DOHH2 (cell line): Measurements from ENCODE around the gene STARD10.
A peak's percentile ranks its signal among the peaks of the same experiment; 100 is the strongest.
"Not testable (repeated sequence)": the region's sequence is repeated elsewhere in the genome, so short reads cannot be mapped to it uniquely, and the experiment has no call there.

Experiments
- H3F3A ChIP-seq: fragments of 200-600 bp; sonication (generic), shearing (Covaris generic); 2 replicates; pipeline ENCODE4 v1.6.0; 2016; ENCODE audit warnings: antibody characterized with exemption, mild to moderate bottlenecking; ENCODE audit not compliant: control insufficient read depth, insufficient read depth
- H3K27ac ChIP-seq: fragments of 200-600 bp; sonication (generic); 2 replicates; pipeline ENCODE4 v1.5.1; 2014; ENCODE audit warnings: low read depth, mild to moderate bottlenecking, low read length, moderate library complexity
- H3K27me3 ChIP-seq: fragments of 200-600 bp; sonication (generic); 2 replicates; pipeline ENCODE4 v1.6.1; 2014; ENCODE audit warnings: mild to moderate bottlenecking, low read length, mixed read lengths; ENCODE audit not compliant: control insufficient read depth
- H3K36me3 ChIP-seq: fragments of 200-600 bp; sonication (generic); 2 replicates; pipeline ENCODE4 v1.6.1; 2014; ENCODE audit warnings: mild to moderate bottlenecking, low read length, moderate library complexity, mixed read lengths; ENCODE audit not compliant: control insufficient read depth
- H3K4me1 ChIP-seq: fragments of 200-600 bp; sonication (generic); 2 replicates; pipeline ENCODE4 v1.6.1; 2014; ENCODE audit warnings: mild to moderate bottlenecking, low read length, mixed read lengths; ENCODE audit not compliant: control insufficient read depth
- H3K4me2 ChIP-seq: fragments of 200-600 bp; sonication (generic); 2 replicates; pipeline ENCODE4 v1.6.0; 2014; ENCODE audit warnings: mild to moderate bottlenecking, low read length, moderate library complexity
- H3K4me3 ChIP-seq: fragments of 200-600 bp; sonication (generic); 2 replicates; pipeline ENCODE4 v1.5.1; 2014; ENCODE audit warnings: mild to moderate bottlenecking, low read length, mixed read lengths
- H3K79me2 ChIP-seq: fragments of 200-600 bp; sonication (generic); 2 replicates; pipeline ENCODE4 v1.6.1; 2014; ENCODE audit warnings: mild to moderate bottlenecking, low read length, mixed read lengths; ENCODE audit not compliant: control insufficient read depth
- H3K9me2 ChIP-seq: fragments of 200-600 bp; sonication (generic); replicated peaks from 2 replicates; pipeline ENCODE4 v1.6.1; 2014; ENCODE audit warnings: mild to moderate bottlenecking, low read length, mixed read lengths; ENCODE audit not compliant: control insufficient read depth
- H3K9me3 ChIP-seq: fragments of 200-600 bp; sonication (generic); 2 replicates; pipeline ENCODE4 v1.6.1; 2014; ENCODE audit warnings: antibody characterized with exemption, low read length, mixed read lengths; ENCODE audit not compliant: control insufficient read depth, insufficient read depth
- H4K20me1 ChIP-seq: fragments of 200-600 bp; sonication (generic); 2 replicates; pipeline ENCODE4 v1.6.0; 2014; ENCODE audit warnings: low read depth, mild to moderate bottlenecking, antibody characterized with exemption, low read length, moderate library complexity; ENCODE audit not compliant: control insufficient read depth, insufficient read depth
- EZH2phosphoT487 ChIP-seq: fragments of 200-600 bp; sonication (generic); IDR thresholded peaks from 2 replicates; pipeline ENCODE4 v1.6.1; 2017; ENCODE audit warnings: borderline replicate concordance, mild to moderate bottlenecking, antibody characterized with exemption, low read length, moderate library complexity, mixed read lengths
- TF ChIP-seq, protein P1 (sequence below): fragments of 200-600 bp; sonication (generic); IDR thresholded peaks from one replicate; pipeline ENCODE4 v1.5.1; 2014; ENCODE audit warnings: antibody characterized with exemption, mild to moderate bottlenecking, low read depth, low read length; ENCODE audit not compliant: poor library complexity, severe bottlenecking

The STARD10 gene

DNA sequence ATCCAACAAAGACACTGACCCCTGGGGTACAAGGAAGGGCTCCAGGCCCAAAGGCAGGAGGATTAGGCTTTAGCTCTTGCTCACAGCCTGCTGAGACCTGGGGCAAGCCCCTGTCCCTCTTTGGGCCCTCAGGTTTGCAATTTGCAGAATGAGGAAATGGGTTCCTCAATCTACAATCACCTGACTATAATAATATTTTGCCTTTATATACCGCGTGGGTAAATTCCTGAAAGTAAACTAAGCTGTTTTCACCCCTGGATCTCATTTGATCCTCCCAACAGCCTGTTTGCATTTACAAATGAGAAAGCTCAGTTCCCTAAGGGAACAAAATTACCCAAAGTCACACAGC is 797 bp downstream of the STARD10 start:
- TF ChIP-seq, protein P1, sequence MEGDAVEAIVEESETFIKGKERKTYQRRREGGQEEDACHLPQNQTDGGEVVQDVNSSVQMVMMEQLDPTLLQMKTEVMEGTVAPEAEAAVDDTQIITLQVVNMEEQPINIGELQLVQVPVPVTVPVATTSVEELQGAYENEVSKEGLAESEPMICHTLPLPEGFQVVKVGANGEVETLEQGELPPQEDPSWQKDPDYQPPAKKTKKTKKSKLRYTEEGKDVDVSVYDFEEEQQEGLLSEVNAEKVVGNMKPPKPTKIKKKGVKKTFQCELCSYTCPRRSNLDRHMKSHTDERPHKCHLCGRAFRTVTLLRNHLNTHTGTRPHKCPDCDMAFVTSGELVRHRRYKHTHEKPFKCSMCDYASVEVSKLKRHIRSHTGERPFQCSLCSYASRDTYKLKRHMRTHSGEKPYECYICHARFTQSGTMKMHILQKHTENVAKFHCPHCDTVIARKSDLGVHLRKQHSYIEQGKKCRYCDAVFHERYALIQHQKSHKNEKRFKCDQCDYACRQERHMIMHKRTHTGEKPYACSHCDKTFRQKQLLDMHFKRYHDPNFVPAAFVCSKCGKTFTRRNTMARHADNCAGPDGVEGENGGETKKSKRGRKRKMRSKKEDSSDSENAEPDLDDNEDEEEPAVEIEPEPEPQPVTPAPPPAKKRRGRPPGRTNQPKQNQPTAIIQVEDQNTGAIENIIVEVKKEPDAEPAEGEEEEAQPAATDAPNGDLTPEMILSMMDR: no peak
- no peak for TF ChIP-seq EZH2phosphoT487
- Histone ChIP-seq H3K36me3 (no peaks in the 10 kb centered on the region), H3F3A (peaks cover 2% of the 10 kb centered on the region; the same call in 1 of the 2 replicates), H3K27me3 (no peaks in the 10 kb centered on the region), H3K27ac (peak overlapping the region; percentile 38), H3K9me3 (no peaks in the 10 kb centered on the region), H3K4me3 (peak overlapping the region; percentile 95), H3K4me2 (peak overlapping the region; percentile 91), H3K79me2 (no peaks in the 10 kb centered on the region), H3K4me1 (peaks cover 23% of the 10 kb centered on the region), H4K20me1 (no peaks in the 10 kb centered on the region), H3K9me2 (no peaks in the 10 kb centered on the region)

DNA sequence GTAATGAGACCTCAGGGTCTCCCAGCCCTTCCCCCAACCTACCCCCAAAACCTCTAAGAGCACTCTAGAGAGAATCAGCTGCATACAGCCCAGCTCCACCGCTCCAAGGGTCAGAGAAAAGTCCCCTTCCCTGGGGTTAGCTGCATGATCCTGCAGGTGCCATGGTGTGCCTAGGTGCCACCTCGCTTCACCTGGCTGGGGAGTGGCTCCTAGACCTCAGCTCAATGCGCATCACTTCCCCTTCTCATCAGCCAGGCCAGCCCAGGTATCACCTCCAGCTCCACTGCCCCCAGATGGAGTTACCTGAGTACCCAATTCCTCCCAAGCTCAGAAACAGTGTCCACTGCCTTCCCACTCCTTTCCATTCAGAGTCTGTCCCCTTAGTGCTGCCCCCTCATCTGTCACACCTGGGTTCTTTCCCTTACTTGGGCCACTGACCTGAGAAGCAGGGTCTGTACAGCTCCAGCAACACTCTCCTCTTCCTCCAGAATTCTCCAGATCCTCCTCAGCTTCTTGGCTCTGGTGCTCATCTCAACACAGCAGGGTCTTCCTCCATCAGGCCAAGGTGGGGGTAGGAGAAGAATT is 1.3 kb downstream of the STARD10 start:
- no peaks in the 10 kb centered on the region for H3K27me3 ChIP-seq
- no peaks in the 10 kb centered on the region for H3K9me2 ChIP-seq
- no peaks in the 10 kb centered on the region for H4K20me1 ChIP-seq
- peak overlapping the region; percentile 95 for H3K4me3 ChIP-seq
- no peaks in the 10 kb centered on the region for H3K9me3 ChIP-seq
- TF ChIP-seq EZH2phosphoT487: no peak
- TF ChIP-seq, protein P1: no peak
- peaks cover 29% of the 10 kb centered on the region for H3K4me1 ChIP-seq
- H3F3A ChIP-seq: peaks cover 2% of the 10 kb centered on the region; the same call in 1 of the 2 replicates
- H3K4me2 ChIP-seq: peak overlapping the region; percentile 91
- H3K27ac ChIP-seq: peak overlapping the region; percentile 38; the same call in 1 of the 2 replicates
- no peaks in the 10 kb centered on the region for H3K36me3 ChIP-seq
- H3K79me2 ChIP-seq: no peaks in the 10 kb centered on the region

DNA sequence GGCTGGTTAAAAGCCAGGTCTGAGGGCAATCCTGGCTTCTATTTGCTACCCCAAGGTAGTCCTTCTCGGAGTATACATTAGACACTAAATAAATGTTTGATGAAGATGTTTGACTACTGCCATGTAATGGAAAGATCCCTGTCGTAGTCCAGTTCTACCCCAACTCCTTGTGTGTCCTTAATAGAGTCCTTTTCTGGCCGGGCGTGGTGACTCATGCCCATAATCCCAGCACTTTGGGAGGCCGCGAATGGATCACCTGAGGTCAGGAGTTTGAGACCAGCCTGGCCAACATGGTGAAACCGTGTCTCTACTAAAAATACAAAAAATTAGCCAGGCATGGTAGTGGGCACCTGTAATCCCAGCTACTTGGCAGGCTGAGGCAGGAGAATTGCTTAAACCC is 2.6 kb downstream of the STARD10 start:
- H3K79me2 ChIP-seq, H3K9me3 ChIP-seq, H4K20me1 ChIP-seq, H3K27me3 ChIP-seq, H3F3A ChIP-seq, H3K27ac ChIP-seq, H3K4me2 ChIP-seq, H3K4me3 ChIP-seq, H3K9me2 ChIP-seq, H3K36me3 ChIP-seq: not testable (repeated sequence)
- peaks cover 34% of the 10 kb centered on the region for H3K4me1 ChIP-seq

DNA sequence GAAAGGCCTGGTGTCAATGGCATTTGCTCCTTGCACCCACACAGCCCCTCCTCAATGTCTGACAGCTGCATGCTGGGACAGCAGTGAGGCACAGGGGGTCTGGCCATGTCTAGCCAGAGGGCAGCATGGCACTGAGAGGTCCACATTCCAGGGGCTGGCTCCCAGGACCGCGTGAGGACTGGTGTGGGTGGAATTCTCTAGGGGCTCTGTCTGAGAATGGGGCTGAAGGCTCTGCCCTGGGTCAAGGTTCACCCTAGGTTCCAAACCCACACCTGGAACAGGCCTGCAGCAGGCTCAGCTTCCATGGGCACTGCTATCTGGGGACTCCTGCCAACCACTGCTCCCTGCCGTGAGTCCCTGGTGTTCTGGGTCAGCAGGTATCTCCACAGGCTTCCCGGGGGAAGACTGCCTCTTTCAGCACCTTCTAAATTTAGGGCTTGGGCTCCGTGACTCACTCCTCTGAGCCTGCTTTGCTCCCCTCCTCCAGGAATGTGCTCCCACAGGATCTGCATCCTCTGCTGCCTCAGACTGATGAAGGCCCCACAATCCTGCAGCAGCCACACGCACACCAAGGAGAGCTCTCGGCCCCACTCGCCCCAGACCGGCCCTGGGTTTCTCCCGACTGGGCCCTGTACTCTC is 4.2 kb downstream of the STARD10 start:
- Histone ChIP-seq H3K36me3 (no peaks in the 10 kb centered on the region), H3K4me2 (no peak overlapping the region), H3K27me3 (no peaks in the 10 kb centered on the region), H3K9me2 (no peaks in the 10 kb centered on the region), H3K79me2 (no peaks in the 10 kb centered on the region), H3K4me1 (peaks cover 33% of the 10 kb centered on the region), H3K9me3 (no peaks in the 10 kb centered on the region), H4K20me1 (no peaks in the 10 kb centered on the region), H3K4me3 (no peak overlapping the region), H3K27ac (no peak overlapping the region), H3F3A (peaks cover 2% of the 10 kb centered on the region; the same call in 1 of the 2 replicates)
- TF ChIP-seq, protein P1: no peak
- TF ChIP-seq EZH2phosphoT487: no peak
